ENCODE data around the gene IDI2. TPM values are rescaled to one million over a fixed set of nuclear protein-coding genes. Genes with fewer than 3 reads are reported as not detected.

Gene IDI2
- total RNA-seq, 6 experiments from 2014 or later: not detected

DNA sequence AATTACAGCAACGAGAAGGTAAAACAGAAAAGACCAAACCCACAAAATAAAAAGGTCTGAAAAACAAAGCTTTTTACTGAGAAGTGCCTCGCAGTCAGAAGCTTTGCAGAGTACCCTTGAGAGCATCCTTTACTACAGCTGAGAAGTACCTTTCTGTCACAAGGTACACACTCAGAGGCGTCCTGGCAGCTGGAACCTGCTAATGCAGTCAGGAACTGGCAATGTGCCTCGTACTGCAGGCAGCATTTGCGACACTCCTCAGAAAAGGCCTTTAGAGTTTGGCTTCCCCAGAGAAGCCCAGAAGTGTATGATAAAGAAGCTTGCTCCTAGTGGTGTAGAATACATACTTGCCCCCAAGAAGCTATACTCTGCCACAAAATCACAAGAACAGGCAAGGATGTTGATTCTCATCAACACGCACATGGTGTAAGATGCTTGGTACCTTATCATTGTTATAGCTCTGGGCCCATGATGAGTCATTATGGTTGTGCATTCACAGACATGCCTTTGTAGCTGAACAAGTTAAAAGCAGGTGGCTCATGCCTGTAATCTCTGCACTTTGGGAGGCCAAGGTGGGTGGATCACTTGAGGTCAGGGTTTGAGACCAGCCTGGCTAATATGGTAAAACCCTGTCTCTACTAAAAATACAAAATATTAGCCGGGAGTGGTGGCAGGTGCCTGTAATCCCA lies 39.4 kb downstream of the IDI2 start:
- peaks cover 0 to 24% (median 5%) of the 10 kb centered on the region in 4 donors for H3K4me1 ChIP-seq
- H3K4me3 ChIP-seq: no peak overlapping the region
- no peaks in the 10 kb centered on the region for H3K27me3 ChIP-seq
- WGBS (ENCODE audit: insufficient coverage, low coverage, low lambda C conversion rate, missing lambda C conversion rate): 66% methylated on average over 4 of the region's 7 CpGs
- no peaks in the 10 kb centered on the region for H3K36me3 ChIP-seq
- DNase-seq (no peak), ATAC-seq (no peak)
- intact Hi-C loops (cut with DNase I): no loop called here
- no peak overlapping the region for H3K27ac ChIP-seq
- H3K9me3 ChIP-seq: no peaks in the 10 kb centered on the region
- TF ChIP-seq POLR2A (IDR thresholded peaks at IDR 0.05): no peak

DNA sequence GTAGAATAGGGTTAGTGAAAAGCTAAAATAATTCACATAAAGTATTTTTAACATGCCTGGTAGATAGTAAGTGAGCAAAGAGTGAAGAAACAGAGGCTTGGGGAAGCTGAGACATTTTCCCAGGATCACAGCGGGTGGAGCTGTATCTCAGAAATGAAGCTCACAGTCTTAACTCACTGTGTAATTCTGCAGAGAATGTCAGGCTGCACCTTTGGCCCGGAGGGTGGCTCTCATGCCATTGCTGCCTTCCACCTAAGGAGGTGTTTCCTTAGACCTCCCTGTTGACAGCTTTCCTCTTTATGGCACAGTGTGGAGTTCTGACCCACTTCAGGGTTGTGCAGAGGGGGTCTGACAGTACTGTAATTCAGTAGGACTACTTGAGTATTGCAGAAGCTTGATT lies 40.3 kb downstream of the IDI2 start:
- 88% methylated on average over 1 of the region's 2 CpGs for WGBS (ENCODE audit: insufficient coverage, low coverage, low lambda C conversion rate, missing lambda C conversion rate)
- intact Hi-C loops (cut with DNase I): no loop called here
- Histone ChIP-seq H3K4me3 (no peak overlapping the region), H3K9me3 (no peaks in the 10 kb centered on the region), H3K36me3 (no peaks in the 10 kb centered on the region), H3K27ac (no peak overlapping the region), H3K27me3 (no peaks in the 10 kb centered on the region), H3K4me1 (peaks cover 0 to 22% (median 5%) of the 10 kb centered on the region in 4 donors)
- DNase-seq: no peak
- no peak for ATAC-seq
- TF ChIP-seq, protein P1, sequence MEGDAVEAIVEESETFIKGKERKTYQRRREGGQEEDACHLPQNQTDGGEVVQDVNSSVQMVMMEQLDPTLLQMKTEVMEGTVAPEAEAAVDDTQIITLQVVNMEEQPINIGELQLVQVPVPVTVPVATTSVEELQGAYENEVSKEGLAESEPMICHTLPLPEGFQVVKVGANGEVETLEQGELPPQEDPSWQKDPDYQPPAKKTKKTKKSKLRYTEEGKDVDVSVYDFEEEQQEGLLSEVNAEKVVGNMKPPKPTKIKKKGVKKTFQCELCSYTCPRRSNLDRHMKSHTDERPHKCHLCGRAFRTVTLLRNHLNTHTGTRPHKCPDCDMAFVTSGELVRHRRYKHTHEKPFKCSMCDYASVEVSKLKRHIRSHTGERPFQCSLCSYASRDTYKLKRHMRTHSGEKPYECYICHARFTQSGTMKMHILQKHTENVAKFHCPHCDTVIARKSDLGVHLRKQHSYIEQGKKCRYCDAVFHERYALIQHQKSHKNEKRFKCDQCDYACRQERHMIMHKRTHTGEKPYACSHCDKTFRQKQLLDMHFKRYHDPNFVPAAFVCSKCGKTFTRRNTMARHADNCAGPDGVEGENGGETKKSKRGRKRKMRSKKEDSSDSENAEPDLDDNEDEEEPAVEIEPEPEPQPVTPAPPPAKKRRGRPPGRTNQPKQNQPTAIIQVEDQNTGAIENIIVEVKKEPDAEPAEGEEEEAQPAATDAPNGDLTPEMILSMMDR (IDR thresholded peaks at IDR 0.05): no peak
- no peak for TF ChIP-seq POLR2A (IDR thresholded peaks at IDR 0.05)

DNA sequence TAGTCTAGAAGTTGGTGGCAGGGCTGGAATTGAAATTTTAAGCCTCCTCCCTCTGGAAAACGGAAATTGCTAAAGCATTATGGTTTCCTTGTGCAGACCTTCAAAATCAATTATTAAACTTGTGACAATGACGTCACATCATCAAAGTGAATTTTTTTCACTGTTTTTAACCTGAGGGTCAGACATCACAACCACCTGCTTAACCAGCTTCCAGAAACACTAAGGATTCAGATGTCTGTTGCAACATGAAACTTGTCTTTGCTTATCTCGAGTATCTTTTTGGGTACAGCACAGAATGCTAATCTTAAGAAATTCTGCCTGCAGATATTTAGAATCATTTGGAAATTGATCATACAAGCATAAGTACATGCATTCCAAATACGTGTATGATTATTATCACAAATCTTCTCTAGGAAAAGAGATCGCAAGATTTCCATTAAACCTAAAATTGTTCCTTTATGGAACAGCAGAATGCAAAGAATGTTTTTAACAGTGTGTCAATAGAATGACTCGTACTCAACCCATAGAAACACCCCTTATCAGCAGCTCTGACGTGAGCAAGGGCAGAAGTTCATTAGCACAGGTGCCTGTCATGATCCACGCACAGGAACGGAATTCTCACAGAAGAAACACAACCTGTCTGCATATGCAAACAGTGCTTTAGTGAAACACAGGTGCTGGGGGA lies 41.5 kb downstream of the IDI2 start:
- no peak for ATAC-seq
- WGBS (ENCODE audit: insufficient coverage, low coverage, low lambda C conversion rate, missing lambda C conversion rate): 87% methylated on average over 9 of the region's 9 CpGs
- Histone ChIP-seq H3K4me3 (no peak overlapping the region), H3K27ac (no peak overlapping the region), H3K36me3 (no peaks in the 10 kb centered on the region), H3K27me3 (no peaks in the 10 kb centered on the region), H3K4me1 (peaks cover 0 to 10% (median under 1%) of the 10 kb centered on the region in 4 donors), H3K9me3 (no peaks in the 10 kb centered on the region)
- intact Hi-C loops (cut with DNase I): no loop called here
- TF ChIP-seq, protein P1 (IDR thresholded peaks at IDR 0.05): no peak
- TF ChIP-seq POLR2A (IDR thresholded peaks at IDR 0.05): no peak
- DNase-seq: no peak

DNA sequence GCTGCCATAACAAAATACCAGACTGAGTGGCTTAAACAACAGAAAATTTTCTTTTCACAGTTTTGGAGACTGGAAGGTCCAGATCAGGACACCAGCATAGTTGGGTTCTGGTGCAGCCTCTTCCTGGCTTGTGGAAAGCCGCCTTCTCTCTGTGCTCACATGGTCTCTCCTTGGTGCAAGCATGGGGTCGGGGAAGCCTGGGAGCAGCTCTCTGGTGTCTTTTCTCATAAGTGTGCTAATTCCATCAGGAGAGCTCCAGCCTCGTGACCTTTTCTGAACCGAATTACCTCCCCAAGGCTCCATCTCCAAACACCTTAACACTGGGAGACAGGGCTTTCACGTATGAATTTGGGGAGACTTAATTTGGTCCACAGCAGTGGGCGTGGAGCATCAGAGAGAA lies 42.3 kb downstream of the IDI2 start:
- Histone ChIP-seq H3K36me3 (no peaks in the 10 kb centered on the region), H3K27ac (no peak overlapping the region), H3K4me1 (peaks cover 0 to 7% (median 0%) of the 10 kb centered on the region in 4 donors), H3K27me3 (no peaks in the 10 kb centered on the region), H3K9me3 (no peaks in the 10 kb centered on the region), H3K4me3 (no peak overlapping the region)
- ATAC-seq: no peak
- intact Hi-C loops (cut with DNase I): no loop called here
- TF ChIP-seq, protein P1 (IDR thresholded peaks at IDR 0.05): no peak
- no peak for TF ChIP-seq POLR2A (IDR thresholded peaks at IDR 0.05)
- WGBS (ENCODE audit: insufficient coverage, low coverage, low lambda C conversion rate, missing lambda C conversion rate): 100% methylated on average over 1 of the region's 6 CpGs
- DNase-seq: no peak

DNA sequence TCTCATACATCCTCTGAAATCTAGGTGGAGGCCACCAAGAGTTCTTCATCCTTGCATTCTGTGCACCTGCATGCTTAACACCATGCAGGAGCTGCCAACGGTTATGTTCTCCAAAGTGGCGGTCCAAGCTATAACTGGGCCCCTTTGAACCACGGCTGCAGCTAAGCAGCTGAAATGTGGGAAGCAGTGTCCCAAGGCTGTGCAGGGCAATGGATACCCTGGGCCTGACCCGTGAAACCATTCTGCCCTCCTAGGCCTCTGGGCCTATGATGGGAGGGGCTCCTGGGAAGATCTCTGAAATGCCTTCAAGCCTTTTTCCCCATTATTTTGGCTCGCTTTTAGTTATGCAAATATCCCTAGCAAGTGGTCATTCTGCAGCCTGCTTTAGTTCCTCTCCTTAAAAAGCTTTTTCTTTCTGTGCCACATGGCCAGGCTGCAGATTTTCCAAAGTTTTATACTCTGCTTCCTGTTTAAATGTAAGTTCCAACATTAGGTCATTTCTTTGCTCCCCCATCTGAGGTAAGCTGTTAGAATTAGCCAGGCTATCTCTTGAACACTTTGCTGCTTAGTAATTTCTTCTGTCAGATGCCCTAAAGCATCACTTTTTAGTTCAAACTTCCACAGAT lies 45.1 kb downstream of the IDI2 start:
- Histone ChIP-seq H3K27me3 (no peaks in the 10 kb centered on the region), H3K4me3 (no peak overlapping the region), H3K4me1 (no peaks in the 10 kb centered on the region), H3K27ac (no peak overlapping the region), H3K9me3 (no peaks in the 10 kb centered on the region), H3K36me3 (no peaks in the 10 kb centered on the region)
- no CpG with 5 or more reads among the region's 5 CpGs for WGBS (ENCODE audit: insufficient coverage, low coverage, low lambda C conversion rate, missing lambda C conversion rate)
- no peak for ATAC-seq
- TF ChIP-seq, protein P1 (IDR thresholded peaks at IDR 0.05): no peak
- no peak for TF ChIP-seq POLR2A (IDR thresholded peaks at IDR 0.05)
- intact Hi-C loops (cut with DNase I): no loop called here
- no peak for DNase-seq

All from right lobe of liver (tissue), 6 donors.